ENCODE data around the gene ZNF562. TPM values are rescaled to one million over a fixed set of nuclear protein-coding genes. Genes with fewer than 3 reads are reported as not detected.

The ZNF562 gene
- 38.2 TPM for total RNA-seq (ENCODE audit: unreplicated experiment)
- long read RNA-seq, partial matches to known transcripts = 0 of 5 reads
- long read RNA-seq, other reads (novel, unspliced or antisense) = 5 of 5 reads

DNA sequence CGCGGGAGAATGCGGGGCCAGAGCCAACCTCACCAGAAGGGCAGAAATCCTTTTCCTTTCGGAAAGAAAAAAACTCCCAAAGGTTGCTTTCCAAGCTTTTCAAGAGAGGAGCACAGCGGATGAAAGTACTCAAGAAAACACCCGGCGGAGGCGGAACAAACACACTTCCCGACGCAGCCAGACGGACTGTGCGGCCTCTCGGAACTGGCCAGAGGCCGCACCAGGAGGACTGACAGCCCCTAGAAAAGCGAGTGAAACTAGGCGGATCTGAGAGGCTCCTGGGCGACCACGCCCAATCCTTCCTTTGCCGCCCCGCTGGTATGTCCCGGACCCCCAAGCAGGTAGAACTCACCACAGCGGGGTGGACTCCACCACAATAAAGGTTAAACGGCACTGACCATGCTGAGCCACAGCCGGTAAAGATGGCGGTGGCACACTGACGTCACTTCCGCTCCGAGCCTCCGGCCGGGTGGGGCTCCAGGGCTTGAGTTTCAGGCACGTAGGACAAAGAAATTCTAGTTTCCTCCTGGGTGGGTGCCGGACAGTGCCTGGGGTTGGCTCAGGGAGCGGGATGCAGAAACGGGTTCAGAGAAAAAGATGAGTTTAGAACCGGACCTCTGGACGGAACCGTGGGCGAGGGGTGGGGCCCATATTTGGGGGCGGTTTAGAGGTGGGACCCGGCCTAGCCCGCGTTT lies at the start of gene ZNF562:
Gene ZNF562 (minus strand): TSS at position 438 of the 695 bp plus-strand sequence. CDS start 14,356 bp downstream, outside the sequence.
- Mint-ChIP-seq H3K36me3 (ENCODE audit: low read depth, unreplicated experiment) (peaks cover 31% of the 10 kb centered on the region), H3K27ac (ENCODE audit: unreplicated experiment) (peak within 1 kb of the TSS; percentile 99), H3K27me3 (ENCODE audit: unreplicated experiment) (peaks cover 15% of the 10 kb centered on the region), H3K4me1 (ENCODE audit: unreplicated experiment) (peaks cover 16% of the 10 kb centered on the region), H3K9me3 (ENCODE audit: unreplicated experiment) (peaks cover 10% of the 10 kb centered on the region), H3K4me3 (ENCODE audit: unreplicated experiment) (peak within 1 kb of the TSS; percentile 95)
- peak; percentile 81 for DNase-seq (ENCODE audit: low spot score)
- TF ChIP-seq, protein P1, sequence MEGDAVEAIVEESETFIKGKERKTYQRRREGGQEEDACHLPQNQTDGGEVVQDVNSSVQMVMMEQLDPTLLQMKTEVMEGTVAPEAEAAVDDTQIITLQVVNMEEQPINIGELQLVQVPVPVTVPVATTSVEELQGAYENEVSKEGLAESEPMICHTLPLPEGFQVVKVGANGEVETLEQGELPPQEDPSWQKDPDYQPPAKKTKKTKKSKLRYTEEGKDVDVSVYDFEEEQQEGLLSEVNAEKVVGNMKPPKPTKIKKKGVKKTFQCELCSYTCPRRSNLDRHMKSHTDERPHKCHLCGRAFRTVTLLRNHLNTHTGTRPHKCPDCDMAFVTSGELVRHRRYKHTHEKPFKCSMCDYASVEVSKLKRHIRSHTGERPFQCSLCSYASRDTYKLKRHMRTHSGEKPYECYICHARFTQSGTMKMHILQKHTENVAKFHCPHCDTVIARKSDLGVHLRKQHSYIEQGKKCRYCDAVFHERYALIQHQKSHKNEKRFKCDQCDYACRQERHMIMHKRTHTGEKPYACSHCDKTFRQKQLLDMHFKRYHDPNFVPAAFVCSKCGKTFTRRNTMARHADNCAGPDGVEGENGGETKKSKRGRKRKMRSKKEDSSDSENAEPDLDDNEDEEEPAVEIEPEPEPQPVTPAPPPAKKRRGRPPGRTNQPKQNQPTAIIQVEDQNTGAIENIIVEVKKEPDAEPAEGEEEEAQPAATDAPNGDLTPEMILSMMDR (IDR thresholded peaks at IDR 0.05; ENCODE audit: unreplicated experiment) = no peak

DNA sequence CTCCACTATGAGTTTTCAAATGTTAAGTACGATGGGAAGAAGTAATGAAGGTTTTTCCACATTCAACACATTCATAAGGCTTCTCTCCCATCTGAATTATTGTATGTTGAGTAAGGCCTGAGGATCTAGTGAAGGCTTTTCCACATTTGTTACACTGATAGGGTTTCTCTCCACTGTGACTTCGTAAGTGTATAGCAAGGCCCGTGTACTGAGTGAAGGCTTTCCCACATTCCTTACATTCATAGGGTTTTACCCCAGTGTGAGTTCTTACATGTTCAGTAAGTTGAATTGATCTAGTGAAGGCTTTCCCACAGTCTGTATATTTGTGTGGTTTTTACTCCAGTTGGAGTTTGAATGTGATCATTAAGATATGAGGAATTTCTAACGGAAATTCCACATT lies 49.3 kb upstream of the ZNF562 start:
- peaks cover 15% of the 10 kb centered on the region for H3K4me1 Mint-ChIP-seq (ENCODE audit: unreplicated experiment)
- TF ChIP-seq, protein P1 (IDR thresholded peaks at IDR 0.05; ENCODE audit: unreplicated experiment) = no peak
- H3K36me3 Mint-ChIP-seq (ENCODE audit: low read depth, unreplicated experiment) = peaks cover 5% of the 10 kb centered on the region
- H3K4me3 Mint-ChIP-seq (ENCODE audit: unreplicated experiment) = no peak overlapping the region
- no peaks in the 10 kb centered on the region for H3K9me3 Mint-ChIP-seq (ENCODE audit: unreplicated experiment)
- no peak for DNase-seq (ENCODE audit: low spot score)
- peaks cover 4% of the 10 kb centered on the region for H3K27me3 Mint-ChIP-seq (ENCODE audit: unreplicated experiment)
- no peak overlapping the region for H3K27ac Mint-ChIP-seq (ENCODE audit: unreplicated experiment)

DNA sequence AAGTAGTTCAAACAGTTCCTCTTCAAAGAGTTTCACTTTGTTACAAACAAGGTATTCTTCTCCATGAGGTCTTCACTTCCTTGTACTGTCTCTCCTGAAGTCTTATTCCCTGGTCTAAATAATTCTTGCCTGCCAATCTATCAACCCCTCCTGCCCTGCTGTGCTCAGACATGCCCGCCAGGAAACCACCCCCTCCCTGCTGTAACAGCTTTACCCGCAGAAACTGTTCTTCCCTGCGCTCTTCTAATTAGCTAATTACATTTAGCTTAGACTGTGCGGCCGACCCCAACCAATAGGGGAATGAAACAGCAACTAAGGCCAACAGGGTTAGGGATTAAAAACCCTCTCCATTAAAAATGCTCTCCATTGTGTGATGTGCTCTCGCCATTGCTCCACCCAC lies 47.0 kb upstream of the ZNF562 start:
- Mint-ChIP-seq H3K4me1 (ENCODE audit: unreplicated experiment) (peaks cover 16% of the 10 kb centered on the region), H3K4me3 (ENCODE audit: unreplicated experiment) (no peak overlapping the region), H3K27me3 (ENCODE audit: unreplicated experiment) (peaks cover 1% of the 10 kb centered on the region), H3K27ac (ENCODE audit: unreplicated experiment) (no peak overlapping the region), H3K36me3 (ENCODE audit: low read depth, unreplicated experiment) (peaks cover 5% of the 10 kb centered on the region), H3K9me3 (ENCODE audit: unreplicated experiment) (no peaks in the 10 kb centered on the region)
- DNase-seq (ENCODE audit: low spot score) = no peak
- TF ChIP-seq, protein P1 (IDR thresholded peaks at IDR 0.05; ENCODE audit: unreplicated experiment) = no peak

DNA sequence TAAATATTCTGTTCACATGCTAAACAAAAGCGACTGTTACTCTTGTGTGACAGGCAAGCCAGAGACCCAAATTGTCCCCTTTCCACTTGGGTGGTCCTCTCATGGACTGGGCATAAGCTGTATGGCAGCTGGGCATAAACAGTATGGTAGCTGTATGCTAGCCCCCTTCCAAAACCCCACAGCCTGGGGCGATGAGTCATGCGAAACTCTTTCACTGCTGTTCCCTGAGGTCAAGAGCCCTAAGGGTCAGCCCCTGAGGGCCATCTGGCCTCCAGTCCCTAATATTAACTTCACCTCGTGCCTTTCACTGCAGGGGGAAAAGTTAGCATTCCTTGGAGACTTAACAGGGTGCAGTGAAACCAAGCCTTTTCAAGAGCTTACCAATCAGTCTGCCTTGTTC lies 45.6 kb upstream of the ZNF562 start:
- TF ChIP-seq, protein P1 (IDR thresholded peaks at IDR 0.05; ENCODE audit: unreplicated experiment) = no peak
- H3K27ac Mint-ChIP-seq (ENCODE audit: unreplicated experiment) = no peak overlapping the region
- DNase-seq (ENCODE audit: low spot score) = no peak
- no peak overlapping the region for H3K4me3 Mint-ChIP-seq (ENCODE audit: unreplicated experiment)
- H3K4me1 Mint-ChIP-seq (ENCODE audit: unreplicated experiment) = peaks cover 22% of the 10 kb centered on the region
- H3K36me3 Mint-ChIP-seq (ENCODE audit: low read depth, unreplicated experiment) = peaks cover 5% of the 10 kb centered on the region
- no peaks in the 10 kb centered on the region for H3K9me3 Mint-ChIP-seq (ENCODE audit: unreplicated experiment)
- H3K27me3 Mint-ChIP-seq (ENCODE audit: unreplicated experiment) = peaks cover 1% of the 10 kb centered on the region

DNA sequence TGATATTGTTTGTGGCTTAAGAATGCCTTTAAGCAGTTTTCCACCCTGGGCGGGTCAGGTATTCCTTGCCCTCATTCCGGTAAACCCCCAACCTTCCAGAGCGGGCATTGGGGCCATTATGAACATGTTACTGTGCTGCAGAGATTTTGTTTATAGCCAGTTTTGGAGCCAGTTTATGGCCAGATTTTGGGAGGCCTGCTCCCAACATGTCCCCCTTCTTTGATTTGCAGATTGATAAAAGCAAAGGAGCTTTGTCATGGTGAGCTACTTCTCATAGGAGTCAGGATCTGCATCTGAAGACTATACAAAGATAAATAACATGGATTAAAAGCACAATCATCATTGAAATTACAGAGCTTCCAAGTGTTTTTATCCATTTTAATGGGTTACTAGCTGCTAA lies 36.9 kb upstream of the ZNF562 start:
- Mint-ChIP-seq H3K4me1 (ENCODE audit: unreplicated experiment) (peaks cover 6% of the 10 kb centered on the region), H3K4me3 (ENCODE audit: unreplicated experiment) (no peak overlapping the region), H3K9me3 (ENCODE audit: unreplicated experiment) (peaks cover 21% of the 10 kb centered on the region), H3K36me3 (ENCODE audit: low read depth, unreplicated experiment) (no peaks in the 10 kb centered on the region), H3K27me3 (ENCODE audit: unreplicated experiment) (no peaks in the 10 kb centered on the region), H3K27ac (ENCODE audit: unreplicated experiment) (no peak overlapping the region)
- TF ChIP-seq, protein P1 (IDR thresholded peaks at IDR 0.05; ENCODE audit: unreplicated experiment) = no peak
- DNase-seq (ENCODE audit: low spot score) = no peak

All from endothelial cell (in vitro differentiated cells).